GM18505 (cell line): ENCODE measurements around the gene XKR3.
"Not testable (repeated sequence)": the region's sequence is repeated elsewhere in the genome, so short reads cannot be mapped to it uniquely, and the experiment has no call there.

Source experiments
- ATAC-seq: cut with Tn5 transposase; IDR thresholded peaks from one replicate; pipeline ENCODE4 v1.9.1; 2021; ENCODE audit not compliant: unreplicated experiment
- POLR2A ChIP-seq: IDR thresholded peaks from 4 replicates; pipeline ENCODE4 v1.6.1; 2011; ENCODE audit warnings: borderline replicate concordance; ENCODE audit not compliant: insufficient read depth, insufficient read length; ENCODE audit errors: extremely low read depth

XKR3 gene

GRCh38 chr22:16828876-16829275, 3.7 kb upstream of the XKR3 start:
- ATAC-seq = no peak
- no peak for TF ChIP-seq POLR2A

GRCh38 chr22:16827506-16827905, 2.3 kb upstream of the XKR3 start:
- ATAC-seq = no peak
- no peak for TF ChIP-seq POLR2A

DNA sequence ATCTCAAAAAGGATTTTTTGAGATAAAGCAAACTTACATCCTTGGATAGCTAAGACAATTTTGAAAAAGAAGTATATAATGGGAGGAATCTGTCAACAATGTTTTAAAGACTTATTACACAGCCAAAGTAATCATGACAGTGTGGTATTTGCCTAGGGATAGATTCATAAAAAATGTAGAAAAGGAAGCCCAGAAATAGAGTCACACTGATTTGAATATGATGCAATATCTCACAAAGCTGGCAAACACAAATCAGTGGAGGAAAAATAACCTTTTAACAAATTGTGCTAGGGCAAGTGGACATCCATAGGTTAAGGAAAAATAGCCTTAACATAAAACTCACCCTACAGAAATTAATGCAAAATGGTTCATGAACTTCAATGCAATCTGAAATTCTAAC, 6.0 kb downstream of the XKR3 start:
- TF ChIP-seq POLR2A = no peak
- no peak for ATAC-seq

GRCh38 chr22:16818538-16818937, 6.7 kb downstream of the XKR3 start:
- no peak for ATAC-seq
- no peak for TF ChIP-seq POLR2A

DNA sequence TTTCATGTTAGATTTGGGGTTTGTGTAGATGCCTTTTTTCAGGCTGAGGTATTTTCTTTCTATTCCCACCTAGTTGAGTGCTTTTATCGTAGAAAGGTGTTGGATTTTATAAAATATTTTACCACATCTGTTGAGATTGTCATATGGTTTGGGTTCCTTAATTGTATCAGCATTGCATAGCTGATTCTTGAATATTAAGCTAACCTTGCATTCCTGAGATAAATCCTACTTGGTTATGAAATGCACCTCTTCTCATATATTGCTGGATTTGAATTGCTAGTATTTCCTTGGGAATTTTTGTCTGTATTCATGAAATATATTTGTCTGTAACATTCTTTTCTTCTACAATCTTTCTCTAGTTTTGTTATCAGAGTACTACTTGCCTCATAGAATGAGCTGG, 10.1 kb downstream of the XKR3 start:
- TF ChIP-seq POLR2A = no peak
- ATAC-seq = no peak

DNA sequence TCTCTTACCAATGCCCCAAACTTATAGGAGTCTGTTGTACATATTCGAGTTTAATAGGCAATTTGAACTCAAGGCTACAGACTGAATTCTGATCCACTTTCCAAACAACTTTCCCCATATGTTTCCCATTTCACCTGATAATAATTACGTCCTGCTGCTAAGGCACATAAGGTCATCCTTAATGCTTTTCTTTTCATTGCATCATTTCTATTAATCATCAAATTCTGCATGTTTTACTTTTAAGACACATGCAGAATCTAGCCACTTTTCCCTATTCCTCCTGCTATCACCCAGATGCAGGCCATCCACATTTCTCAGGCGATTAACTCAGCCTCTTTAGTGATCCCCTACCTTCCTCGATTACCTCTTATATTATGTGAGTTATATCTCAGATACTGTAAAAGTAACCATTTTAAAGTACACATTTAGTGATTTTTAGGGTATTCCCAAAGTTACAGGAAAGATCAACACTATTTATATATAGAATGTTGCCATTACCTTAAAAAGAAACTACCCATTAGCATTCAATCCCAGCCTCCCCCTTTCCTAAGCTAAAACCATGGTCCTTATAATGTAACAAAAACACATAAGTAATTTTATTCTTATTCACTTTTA, 14.9 kb downstream of the XKR3 start:
- no peak for TF ChIP-seq POLR2A
- ATAC-seq = no peak

DNA sequence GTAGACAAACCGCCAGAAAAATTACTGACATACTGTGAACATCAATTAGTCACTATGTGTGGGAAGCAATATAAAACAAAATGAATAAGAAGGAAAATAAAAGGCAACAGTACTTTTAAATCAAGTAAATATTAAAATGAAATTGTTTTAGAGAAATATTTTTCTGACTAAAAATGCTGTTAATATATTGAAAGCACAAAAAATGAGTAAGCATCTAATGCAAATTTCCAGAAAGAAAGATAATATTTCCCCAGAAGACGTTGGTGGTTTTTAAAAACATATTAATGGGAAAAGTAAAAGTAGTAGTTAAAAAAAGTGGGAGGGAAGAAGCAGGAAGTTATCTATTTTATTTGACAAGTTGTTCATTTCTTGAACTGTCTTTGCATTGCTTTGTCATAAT, 16.5 kb downstream of the XKR3 start:
- TF ChIP-seq POLR2A = no peak
- ATAC-seq = no peak

- ATAC-seq = no peak
- TF ChIP-seq POLR2A = no peak
Measured at GRCh38 chr22:16807109-16807508, 18.1 kb downstream of the XKR3 start.

DNA sequence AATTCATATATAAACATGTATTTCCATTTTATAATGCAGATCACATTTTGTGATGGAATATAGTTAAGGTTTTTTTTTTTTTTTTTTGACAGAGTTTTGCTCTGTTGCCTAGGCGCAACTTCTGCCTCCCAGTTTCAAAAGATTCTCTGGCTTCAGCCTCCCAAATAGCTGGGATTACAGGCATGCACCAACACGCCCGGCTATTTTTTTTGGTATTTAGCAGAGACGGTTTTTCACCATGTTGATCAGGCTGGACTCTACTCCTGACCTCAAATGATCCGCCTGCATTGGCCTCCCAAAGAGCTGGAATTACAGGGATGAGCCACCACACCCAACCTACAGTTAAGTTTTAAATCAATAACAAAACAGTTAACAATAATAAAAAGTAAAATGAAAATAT, 18.8 kb downstream of the XKR3 start:
- ATAC-seq = no peak

DNA sequence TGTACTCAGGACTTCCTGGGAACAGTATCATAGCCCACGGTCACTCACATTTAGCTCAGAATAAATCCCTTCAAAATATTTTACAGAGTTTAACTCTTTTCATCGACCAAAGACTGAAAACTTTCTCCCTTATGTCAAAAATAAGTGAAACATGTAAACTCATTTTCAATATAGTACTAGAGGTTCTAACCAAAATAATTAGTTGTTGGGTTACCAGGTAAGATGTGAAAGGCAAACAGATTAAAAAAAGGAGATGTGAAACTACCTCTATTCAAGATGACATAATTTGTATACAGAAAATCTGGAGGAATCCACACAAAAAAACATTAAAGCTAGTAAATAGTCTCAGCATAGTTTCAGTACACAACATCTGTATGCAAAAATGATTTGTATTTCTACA, 20.3 kb downstream of the XKR3 start:
- ATAC-seq = no peak

More for the DNA sequence above, 18.8 kb downstream of the XKR3 start:
- TF ChIP-seq POLR2A = no peak

DNA sequence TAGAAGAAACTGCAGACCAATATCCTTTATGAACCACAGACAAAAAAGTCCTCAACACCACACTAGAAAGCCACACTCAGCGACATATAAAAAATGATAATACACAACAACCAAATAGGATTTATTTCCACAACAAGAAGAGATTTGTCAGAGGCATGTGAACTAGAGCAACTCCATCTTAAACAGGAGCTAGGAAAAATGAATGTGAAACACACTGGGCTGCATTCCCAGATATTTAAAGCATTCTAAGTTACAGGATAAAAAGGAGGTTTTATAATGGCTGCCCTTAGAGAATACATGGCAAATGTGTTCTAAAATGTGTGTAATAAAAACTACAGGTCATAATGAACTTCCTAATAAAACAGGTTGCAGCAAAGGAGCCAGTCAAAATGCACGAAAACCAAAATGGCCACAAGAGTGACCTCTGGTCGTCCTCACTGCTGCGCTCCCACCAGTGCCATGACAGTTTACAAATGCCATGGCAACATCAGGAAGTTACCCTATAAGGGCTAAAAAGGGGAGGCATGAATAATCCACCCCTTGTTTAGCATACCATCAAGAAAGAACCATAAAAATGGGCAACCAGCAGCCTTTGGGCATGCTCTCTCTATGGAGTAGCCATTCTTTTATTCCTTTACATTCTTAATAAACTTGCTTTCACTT, 21.8 kb downstream of the XKR3 start:
- ATAC-seq = no peak
- TF ChIP-seq POLR2A = no peak

More for the DNA sequence above, 20.3 kb downstream of the XKR3 start:
- TF ChIP-seq POLR2A = no peak

GRCh38 chr22:16801571-16801970, 23.6 kb downstream of the XKR3 start:
- TF ChIP-seq POLR2A = no peak
- ATAC-seq = no peak

- ATAC-seq = no peak
- no peak for TF ChIP-seq POLR2A
Measured at GRCh38 chr22:16801088-16801487, 24.1 kb downstream of the XKR3 start.

- TF ChIP-seq POLR2A = no peak
- ATAC-seq = no peak
Measured at GRCh38 chr22:16800358-16800757, 24.9 kb downstream of the XKR3 start.

- not testable (repeated sequence) for ATAC-seq
Measured at GRCh38 chr22:16795504-16795903, 29.7 kb downstream of the XKR3 start.
